Measurements from ENCODE around the gene HACD2. TPM values are rescaled to one million over a fixed set of nuclear protein-coding genes. Genes with fewer than 3 reads are reported as not detected.

Gene HACD2
- polyA plus RNA-seq, 2 of the 4 experiments (the other 2 are of a cell fraction), result 41.8 to 97.7 TPM

DNA sequence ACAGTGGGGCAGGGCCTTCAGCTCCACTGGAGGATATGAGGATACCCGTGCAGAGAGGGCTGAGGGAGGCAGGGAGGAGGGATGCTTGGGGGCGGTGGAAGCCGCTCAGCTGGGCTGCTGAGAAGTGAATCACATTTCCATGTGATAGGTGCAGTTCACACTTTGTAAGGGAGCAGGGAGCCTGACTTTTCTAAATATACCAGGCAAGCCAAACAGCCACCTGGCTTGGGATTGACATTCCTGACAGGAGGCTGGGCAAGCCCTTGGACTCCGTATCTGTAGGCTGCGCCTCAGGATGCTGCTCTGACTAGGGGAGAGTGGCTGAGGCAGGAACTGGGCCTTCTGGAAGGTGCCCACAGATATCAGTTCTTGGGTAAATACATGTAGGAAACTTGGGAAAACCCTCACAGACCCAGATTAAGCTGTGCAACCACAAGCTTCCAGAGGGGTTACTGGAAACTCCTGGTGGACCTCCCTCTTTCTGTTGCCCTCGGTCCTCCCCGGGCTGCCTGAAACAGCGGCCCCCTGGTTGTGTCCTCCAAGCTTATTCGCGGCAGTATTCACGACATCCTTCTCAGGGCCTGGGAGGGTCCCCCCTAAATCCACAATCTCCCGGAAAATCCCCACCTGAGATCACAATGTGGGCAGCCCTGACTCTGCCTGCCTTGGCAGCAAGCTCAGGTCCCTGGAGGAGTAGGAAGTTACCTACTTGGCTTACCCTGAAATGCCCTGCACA lies 103.0 kb downstream of the HACD2 start:
- ChIA-PET POLR2A (no interaction called here), CTCF (interaction anchor here (4.2 to 12.9 kb wide), 2 partner anchors 9 to 155 kb away, joined by 19 to 189 read pairs; no protein-coding TSS in a partner anchor)
- FAIRE-seq, result no peak
- TF ChIP-seq NPAS2 (CRISPR knock-in tag; IDR thresholded peaks at IDR 0.05; ENCODE audit: borderline replicate concordance) (no peak), SMC3 (IDR thresholded peaks at IDR 0.05) (no peak), MAFK (IDR thresholded peaks at IDR 0.05; ENCODE audit: partially characterized antibody) (no peak), CEBPB (IDR thresholded peaks at IDR 0.05) (no peak), TP53 (CRISPR knock-in tag; IDR thresholded peaks at IDR 0.05) (no peak), MAZ (IDR thresholded peaks at IDR 0.05; ENCODE audit: borderline replicate concordance, low read depth, low read length) (no peak), E2F6 (IDR thresholded peaks at IDR 0.05; ENCODE audit: borderline replicate concordance, low read depth) (no peak), HEYL (CRISPR knock-in tag; IDR thresholded peaks at IDR 0.05) (no peak), HOXB5 (CRISPR knock-in tag; IDR thresholded peaks at IDR 0.05) (no peak), JUN (IDR thresholded peaks at IDR 0.05) (no peak), KDM5A (IDR thresholded peaks at IDR 0.05) (no peak), POLR2A (IDR thresholded peaks at IDR 0.05; ENCODE audit: low read length) (no peak), POLR2AphosphoS2 (conservative IDR thresholded peaks at IDR 0.05; ENCODE audit: low read length) (no peak), HOXA7 (CRISPR knock-in tag; IDR thresholded peaks at IDR 0.05) (no peak), EHMT2 (IDR thresholded peaks at IDR 0.05; ENCODE audit: low read depth) (no peak)
- TF ChIP-seq, protein P1, sequence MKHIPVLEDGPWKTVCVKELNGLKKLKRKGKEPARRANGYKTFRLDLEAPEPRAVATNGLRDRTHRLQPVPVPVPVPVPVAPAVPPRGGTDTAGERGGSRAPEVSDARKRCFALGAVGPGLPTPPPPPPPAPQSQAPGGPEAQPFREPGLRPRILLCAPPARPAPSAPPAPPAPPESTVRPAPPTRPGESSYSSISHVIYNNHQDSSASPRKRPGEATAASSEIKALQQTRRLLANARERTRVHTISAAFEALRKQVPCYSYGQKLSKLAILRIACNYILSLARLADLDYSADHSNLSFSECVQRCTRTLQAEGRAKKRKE (CRISPR knock-in tag; IDR thresholded peaks at IDR 0.05; ENCODE audit: low read depth), result no peak
- TF ChIP-seq, protein P2, sequence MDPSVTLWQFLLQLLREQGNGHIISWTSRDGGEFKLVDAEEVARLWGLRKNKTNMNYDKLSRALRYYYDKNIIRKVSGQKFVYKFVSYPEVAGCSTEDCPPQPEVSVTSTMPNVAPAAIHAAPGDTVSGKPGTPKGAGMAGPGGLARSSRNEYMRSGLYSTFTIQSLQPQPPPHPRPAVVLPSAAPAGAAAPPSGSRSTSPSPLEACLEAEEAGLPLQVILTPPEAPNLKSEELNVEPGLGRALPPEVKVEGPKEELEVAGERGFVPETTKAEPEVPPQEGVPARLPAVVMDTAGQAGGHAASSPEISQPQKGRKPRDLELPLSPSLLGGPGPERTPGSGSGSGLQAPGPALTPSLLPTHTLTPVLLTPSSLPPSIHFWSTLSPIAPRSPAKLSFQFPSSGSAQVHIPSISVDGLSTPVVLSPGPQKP (IDR thresholded peaks at IDR 0.05; ENCODE audit: low read depth, low read length), result no peak
- ATAC-seq, result no peak; a peak in 2 of 6 replicates
- no peak overlapping the region for H3K4me3 ChIP-seq
- no peak overlapping the region for H3K27ac ChIP-seq
- no peaks in the 10 kb centered on the region for H3K9me3 ChIP-seq
- H3K4me1 ChIP-seq, result no peaks in the 10 kb centered on the region
- no peak overlapping the region for H3K4me2 ChIP-seq
- no peak for DNase-seq (ENCODE audit: low read depth in 1 of 2, low spot score in 1 of 2)
- WGBS (ENCODE audit: missing lambda C conversion rate), result 83% methylated on average over 12 of the region's 12 CpGs

DNA sequence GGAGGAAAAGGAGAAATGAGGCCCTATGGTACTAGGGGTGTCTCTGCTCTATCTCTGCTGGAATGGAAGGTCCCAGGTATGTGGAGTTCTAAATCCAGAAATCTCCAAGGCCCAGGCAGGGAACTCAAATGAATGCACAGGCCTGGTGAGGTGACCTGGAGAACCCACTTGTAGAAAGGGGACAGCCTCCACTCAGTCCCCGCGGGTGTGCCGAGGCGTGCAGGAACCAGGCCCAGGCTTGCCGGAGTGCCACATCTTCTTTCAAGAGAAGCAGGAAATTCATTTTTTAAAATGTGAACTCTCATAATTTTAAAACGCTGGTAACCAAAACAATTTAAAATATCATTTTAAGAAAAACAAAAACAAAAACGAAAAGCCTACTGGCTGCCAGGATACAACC lies 103.8 kb downstream of the HACD2 start:
- ChIA-PET CTCF (interaction anchor here (4.2 to 12.9 kb wide), 2 partner anchors 10 to 154 kb away, joined by 19 to 189 read pairs; no protein-coding TSS in a partner anchor), POLR2A (no interaction called here)
- Histone ChIP-seq H3K4me2 (no peak overlapping the region), H3K27ac (no peak overlapping the region), H3K9me3 (no peaks in the 10 kb centered on the region), H3K4me3 (no peak overlapping the region), H3K4me1 (no peaks in the 10 kb centered on the region)
- no peak for TF ChIP-seq ZNF302 (CRISPR knock-in tag; IDR thresholded peaks at IDR 0.05)
- TF ChIP-seq PBX3 (IDR thresholded peaks at IDR 0.05), result no peak
- no peak for TF ChIP-seq CEBPB (IDR thresholded peaks at IDR 0.05)
- no peak for TF ChIP-seq ZSCAN20 (CRISPR knock-in tag; IDR thresholded peaks at IDR 0.05)
- TF ChIP-seq, protein P3, sequence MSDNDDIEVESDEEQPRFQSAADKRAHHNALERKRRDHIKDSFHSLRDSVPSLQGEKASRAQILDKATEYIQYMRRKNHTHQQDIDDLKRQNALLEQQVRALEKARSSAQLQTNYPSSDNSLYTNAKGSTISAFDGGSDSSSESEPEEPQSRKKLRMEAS (IDR thresholded peaks at IDR 0.05), result no peak
- TF ChIP-seq, protein P4, sequence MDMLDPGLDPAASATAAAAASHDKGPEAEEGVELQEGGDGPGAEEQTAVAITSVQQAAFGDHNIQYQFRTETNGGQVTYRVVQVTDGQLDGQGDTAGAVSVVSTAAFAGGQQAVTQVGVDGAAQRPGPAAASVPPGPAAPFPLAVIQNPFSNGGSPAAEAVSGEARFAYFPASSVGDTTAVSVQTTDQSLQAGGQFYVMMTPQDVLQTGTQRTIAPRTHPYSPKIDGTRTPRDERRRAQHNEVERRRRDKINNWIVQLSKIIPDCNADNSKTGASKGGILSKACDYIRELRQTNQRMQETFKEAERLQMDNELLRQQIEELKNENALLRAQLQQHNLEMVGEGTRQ (IDR thresholded peaks at IDR 0.05), result no peak
- TF ChIP-seq ESRRA (IDR thresholded peaks at IDR 0.05; ENCODE audit: borderline replicate concordance, low read length), result no peak
- WGBS (ENCODE audit: missing lambda C conversion rate), result 80% methylated on average over 7 of the region's 7 CpGs
- DNase-seq (ENCODE audit: low read depth in 1 of 2, low spot score in 1 of 2), result no peak
- no peak for FAIRE-seq
- no peak for ATAC-seq

Measured in A549 (cell line).